ENCODE data around the gene PTPN4. TPM values are rescaled to one million over a fixed set of nuclear protein-coding genes. Genes with fewer than 3 reads are reported as not detected.

Gene PTPN4
- total and polyA plus RNA-seq, 3 donors from 2014 or later: 19.7 to 80.5 (median 58.5) TPM

- Histone ChIP-seq H3K4me1 (no peaks in the 10 kb centered on the region), H3K27ac (no peak overlapping the region), H3K4me3 (no peak overlapping the region), H3K36me3 (ENCODE audit: low read depth, missing control alignments) (no peaks in the 10 kb centered on the region), H3K9me3 (no peaks in the 10 kb centered on the region), H3K27me3 (no peaks in the 10 kb centered on the region)
- TF ChIP-seq, protein P1, sequence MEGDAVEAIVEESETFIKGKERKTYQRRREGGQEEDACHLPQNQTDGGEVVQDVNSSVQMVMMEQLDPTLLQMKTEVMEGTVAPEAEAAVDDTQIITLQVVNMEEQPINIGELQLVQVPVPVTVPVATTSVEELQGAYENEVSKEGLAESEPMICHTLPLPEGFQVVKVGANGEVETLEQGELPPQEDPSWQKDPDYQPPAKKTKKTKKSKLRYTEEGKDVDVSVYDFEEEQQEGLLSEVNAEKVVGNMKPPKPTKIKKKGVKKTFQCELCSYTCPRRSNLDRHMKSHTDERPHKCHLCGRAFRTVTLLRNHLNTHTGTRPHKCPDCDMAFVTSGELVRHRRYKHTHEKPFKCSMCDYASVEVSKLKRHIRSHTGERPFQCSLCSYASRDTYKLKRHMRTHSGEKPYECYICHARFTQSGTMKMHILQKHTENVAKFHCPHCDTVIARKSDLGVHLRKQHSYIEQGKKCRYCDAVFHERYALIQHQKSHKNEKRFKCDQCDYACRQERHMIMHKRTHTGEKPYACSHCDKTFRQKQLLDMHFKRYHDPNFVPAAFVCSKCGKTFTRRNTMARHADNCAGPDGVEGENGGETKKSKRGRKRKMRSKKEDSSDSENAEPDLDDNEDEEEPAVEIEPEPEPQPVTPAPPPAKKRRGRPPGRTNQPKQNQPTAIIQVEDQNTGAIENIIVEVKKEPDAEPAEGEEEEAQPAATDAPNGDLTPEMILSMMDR (IDR thresholded peaks at IDR 0.05): no peak
- no peak for TF ChIP-seq POLR2A (IDR thresholded peaks at IDR 0.05)
- 90 to 100% methylated on average over 1 of the region's 1 CpG for WGBS, 2 donors
- intact Hi-C loops (cut with DNase I; ENCODE audit: low total_unique reads): no loop called here
- DNase-seq: no peak
Observed at GRCh38 chr2:119786295-119786694, 26.6 kb downstream of the PTPN4 start.

DNA sequence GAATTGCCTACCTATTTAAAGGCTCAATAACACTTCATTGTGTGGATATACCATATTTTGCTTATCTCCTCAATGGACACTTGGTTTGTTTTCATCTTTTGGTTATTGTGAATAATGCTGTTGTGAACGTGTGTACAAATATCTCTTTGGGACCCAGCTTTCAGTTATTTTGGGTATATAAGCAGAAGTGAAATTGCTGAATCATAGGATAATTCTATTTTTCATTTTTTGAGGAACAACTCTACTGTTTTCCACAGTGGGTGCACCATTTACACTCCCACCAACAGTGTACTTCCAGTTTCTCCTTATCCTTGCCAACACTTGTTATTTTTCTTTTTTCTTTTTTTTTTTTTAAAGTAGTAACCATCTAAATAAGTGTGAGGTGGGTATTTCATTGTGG, 29.0 kb downstream of the PTPN4 start:
- whole genome bisulfite sequencing, 2 donors: 86 to 98% methylated on average over 1 of the region's 1 CpG
- DNase-seq: no peak
- intact Hi-C loops (cut with DNase I; ENCODE audit: low total_unique reads): no loop called here

DNA sequence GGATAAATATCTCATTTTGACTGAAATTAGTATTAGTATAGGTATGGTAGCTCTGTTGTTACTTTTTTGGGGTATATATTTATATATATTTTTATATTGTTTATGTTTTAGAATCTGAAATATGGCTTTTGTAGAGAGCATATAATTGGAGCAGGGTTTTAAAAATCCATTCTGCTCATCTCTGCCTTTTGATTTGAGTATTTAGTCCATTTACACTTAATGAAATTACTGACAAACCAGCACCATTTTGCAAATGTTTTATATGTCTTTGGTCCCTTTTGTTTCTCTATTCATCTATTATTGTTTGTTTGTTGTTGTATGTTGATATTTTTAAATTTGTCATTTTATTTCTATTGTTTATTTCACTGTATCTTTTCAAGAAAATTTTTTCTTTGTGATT, 30.7 kb downstream of the PTPN4 start:
- Histone ChIP-seq H3K27me3 (no peaks in the 10 kb centered on the region), H3K9me3 (no peaks in the 10 kb centered on the region), H3K36me3 (ENCODE audit: low read depth, missing control alignments) (no peaks in the 10 kb centered on the region), H3K27ac (no peak overlapping the region), H3K4me3 (no peak overlapping the region), H3K4me1 (no peaks in the 10 kb centered on the region)
- no peak for DNase-seq
- intact Hi-C loops (cut with DNase I; ENCODE audit: low total_unique reads): no loop called here
- no peak for TF ChIP-seq POLR2A (IDR thresholded peaks at IDR 0.05)
- TF ChIP-seq, protein P1 (IDR thresholded peaks at IDR 0.05): no peak

More for the DNA sequence above, 29.0 kb downstream of the PTPN4 start:
- no peaks in the 10 kb centered on the region for H3K36me3 ChIP-seq (ENCODE audit: low read depth, missing control alignments)
- no peaks in the 10 kb centered on the region for H3K9me3 ChIP-seq
- no peak overlapping the region for H3K4me3 ChIP-seq
- no peaks in the 10 kb centered on the region for H3K27me3 ChIP-seq
- H3K27ac ChIP-seq: no peak overlapping the region
- H3K4me1 ChIP-seq: no peaks in the 10 kb centered on the region
- no peak for TF ChIP-seq POLR2A (IDR thresholded peaks at IDR 0.05)
- TF ChIP-seq, protein P1 (IDR thresholded peaks at IDR 0.05): no peak

GRCh38 chr2:119792907-119793312, 33.2 kb downstream of the PTPN4 start:
- 90 to 96% methylated on average over 8 of the region's 8 CpGs for whole genome bisulfite sequencing, 2 donors
- Histone ChIP-seq H3K4me1 (no peaks in the 10 kb centered on the region), H3K4me3 (no peak overlapping the region), H3K27me3 (no peaks in the 10 kb centered on the region), H3K9me3 (no peaks in the 10 kb centered on the region), H3K27ac (no peak overlapping the region), H3K36me3 (ENCODE audit: low read depth, missing control alignments) (no peaks in the 10 kb centered on the region)
- intact Hi-C loops (cut with DNase I; ENCODE audit: low total_unique reads): no loop called here
- TF ChIP-seq, protein P1 (IDR thresholded peaks at IDR 0.05): no peak
- TF ChIP-seq POLR2A (IDR thresholded peaks at IDR 0.05): no peak
- DNase-seq: no peak

GRCh38 chr2:119794237-119794636, 34.5 kb downstream of the PTPN4 start:
- no peak for TF ChIP-seq POLR2A (IDR thresholded peaks at IDR 0.05)
- TF ChIP-seq, protein P1 (IDR thresholded peaks at IDR 0.05): no peak
- no peak overlapping the region for H3K4me3 ChIP-seq
- intact Hi-C loops (cut with DNase I; ENCODE audit: low total_unique reads): no loop called here
- no peak for DNase-seq
- no peaks in the 10 kb centered on the region for H3K4me1 ChIP-seq
- H3K27me3 ChIP-seq: no peaks in the 10 kb centered on the region
- no peaks in the 10 kb centered on the region for H3K36me3 ChIP-seq (ENCODE audit: low read depth, missing control alignments)
- no peaks in the 10 kb centered on the region for H3K9me3 ChIP-seq
- no peak overlapping the region for H3K27ac ChIP-seq
- WGBS, 2 donors: 95 to 97% methylated on average over 2 to 9 of the region's 9 CpGs

All from testis (tissue), 3 donors.